GM12891 (cell line): ENCODE data around the gene FEM1C.

Experiments used
- POLR2A ChIP-seq: IDR thresholded peaks from 2 replicates; pipeline ENCODE4 v1.6.1; 2011; ENCODE audit warnings: low read depth, low read length, control low read depth
- POLR2AphosphoS5 ChIP-seq: IDR thresholded peaks from 2 replicates; pipeline ENCODE4 v1.6.1; 2011; ENCODE audit warnings: low read depth, low read length, control low read depth
- SPI1 ChIP-seq: IDR thresholded peaks from 2 replicates; pipeline ENCODE4 v1.6.1; 2011; ENCODE audit warnings: low read depth, low read length, control low read depth
- TAF1 ChIP-seq: IDR thresholded peaks from 2 replicates; pipeline ENCODE4 v1.6.1; 2011; ENCODE audit warnings: low read depth, low read length, control low read depth

- TF ChIP-seq POLR2A (no peak), SPI1 (no peak), TAF1 (no peak), POLR2AphosphoS5 (no peak)
Measured at GRCh38 chr5:115584501-115584900, 39.9 kb upstream of the FEM1C start.
